G401 (cell line): Measurements from ENCODE around the gene C15orf39. TPM values are rescaled to one million over a fixed set of nuclear protein-coding genes. Genes with fewer than 3 reads are reported as not detected.
"Not testable (repeated sequence)": the region's sequence is repeated elsewhere in the genome, so short reads cannot be mapped to it uniquely, and the experiment has no call there.

ENCODE experiments used
- DNase-seq: peaks from one replicate; pipeline ENCODE4 v3.0.0-alpha.2; 2015; ENCODE audit warnings: low spot score
- in situ Hi-C: cut with HindIII; loops from 2 replicates; pipeline ENCODE4 v1.10.0; 2016; ENCODE audit warnings: low sequenced_read_pairs, mixed read lengths
- total RNA-seq: library from RNA; depleted of rRNA; stranded (reverse); fragments of >200 nt; shearing (Covaris generic); gene quantifications from 2 replicates; pipeline ENCODE4 v1.2.3, GENCODE V29; 2014

The C15orf39 gene
- total RNA-seq, 1 experiment from 2014 or later: 11.3 TPM

DNA sequence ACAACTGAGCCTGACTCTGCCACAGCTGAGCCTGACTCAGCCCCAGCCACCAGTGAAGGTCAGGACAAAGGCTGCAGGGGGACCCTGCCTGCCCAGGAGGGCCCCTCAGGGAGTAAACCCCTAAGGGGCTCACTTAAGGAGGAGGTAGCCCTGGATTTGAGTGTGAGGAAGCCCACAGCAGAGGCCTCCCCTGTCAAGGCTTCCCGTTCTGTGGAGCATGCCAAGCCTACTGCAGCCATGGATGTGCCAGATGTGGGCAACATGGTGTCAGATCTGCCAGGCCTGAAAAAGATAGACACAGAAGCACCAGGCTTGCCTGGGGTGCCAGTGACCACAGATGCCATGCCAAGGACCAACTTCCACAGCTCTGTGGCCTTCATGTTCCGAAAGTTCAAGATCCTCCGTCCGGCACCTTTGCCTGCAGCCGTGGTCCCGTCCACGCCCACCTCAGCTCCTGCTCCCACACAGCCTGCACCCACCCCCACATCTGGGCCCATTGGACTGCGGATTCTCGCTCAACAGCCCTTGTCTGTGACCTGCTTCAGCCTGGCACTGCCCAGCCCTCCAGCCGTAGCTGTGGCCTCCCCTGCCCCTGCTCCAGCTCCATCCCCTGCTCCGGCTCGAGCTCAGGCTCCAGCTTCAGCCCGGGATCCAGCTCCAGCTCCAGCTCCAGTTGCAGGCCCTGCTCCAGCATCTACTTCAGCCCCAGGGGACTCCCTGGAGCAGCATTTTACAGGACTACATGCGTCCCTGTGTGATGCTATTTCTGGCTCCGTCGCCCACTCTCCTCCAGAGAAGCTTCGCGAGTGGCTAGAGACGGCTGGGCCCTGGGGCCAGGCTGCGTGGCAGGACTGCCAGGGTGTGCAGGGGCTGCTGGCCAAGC is 6.2 kb downstream of the C15orf39 start:
- DNase-seq: no peak
- in situ Hi-C loops: no loop called here

DNA sequence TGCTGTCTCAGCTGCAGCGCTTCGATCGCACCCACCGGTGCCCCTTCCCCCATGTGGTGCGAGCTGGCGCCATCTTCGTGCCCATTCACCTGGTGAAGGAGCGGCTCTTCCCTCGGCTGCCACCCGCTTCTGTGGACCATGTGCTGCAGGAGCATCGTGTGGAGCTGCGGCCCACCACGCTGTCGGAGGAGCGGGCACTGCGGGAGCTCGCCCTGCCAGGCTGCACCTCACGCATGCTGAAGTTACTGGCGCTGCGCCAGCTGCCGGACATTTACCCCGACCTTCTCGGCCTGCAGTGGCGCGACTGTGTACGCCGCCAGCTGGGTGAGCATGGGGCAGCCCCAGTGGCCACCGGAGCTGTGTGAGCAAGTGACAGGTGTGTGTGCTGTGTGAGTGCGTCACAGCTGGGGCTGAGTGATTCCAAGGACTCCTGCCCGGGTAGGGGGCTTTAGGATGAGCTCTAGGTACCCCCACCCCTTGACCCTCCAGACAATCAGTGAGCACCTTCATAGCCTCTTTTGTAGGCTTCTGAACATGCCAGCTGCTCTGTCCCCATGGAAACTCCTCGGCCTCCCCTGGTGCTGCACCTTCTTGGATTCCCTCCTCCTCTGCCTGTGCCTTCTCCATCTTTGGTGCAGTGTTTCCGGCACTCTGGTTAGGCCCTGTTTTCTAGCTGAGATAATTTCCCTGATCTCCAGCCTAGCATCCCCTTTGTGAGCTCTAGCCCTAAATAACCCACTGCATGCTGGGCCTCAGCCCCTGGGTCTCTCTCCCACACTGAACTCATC is 7.0 kb downstream of the C15orf39 start:
- no peak for DNase-seq
- in situ Hi-C loops: no loop called here

DNA sequence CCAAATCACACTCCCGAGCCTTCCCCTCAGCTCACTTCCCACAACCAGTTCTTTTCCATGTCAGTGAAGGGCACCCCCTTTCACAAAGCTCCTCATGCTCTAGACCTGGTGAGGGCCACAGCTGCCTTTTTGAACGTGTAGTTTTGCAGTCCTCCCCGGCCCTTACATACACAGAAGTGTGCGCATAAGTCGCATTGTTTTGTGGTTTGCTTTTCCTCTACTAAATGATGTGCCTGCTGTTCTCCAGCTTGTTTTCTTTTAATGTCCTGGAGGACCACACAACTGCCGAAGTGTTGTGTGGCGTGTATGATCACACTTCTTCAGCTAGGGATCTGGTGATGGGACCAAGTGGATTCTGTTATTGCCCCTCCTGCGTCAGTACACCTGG is 7.6 kb downstream of the C15orf39 start:
- in situ Hi-C loops: no loop called here
- DNase-seq: no peak

DNA sequence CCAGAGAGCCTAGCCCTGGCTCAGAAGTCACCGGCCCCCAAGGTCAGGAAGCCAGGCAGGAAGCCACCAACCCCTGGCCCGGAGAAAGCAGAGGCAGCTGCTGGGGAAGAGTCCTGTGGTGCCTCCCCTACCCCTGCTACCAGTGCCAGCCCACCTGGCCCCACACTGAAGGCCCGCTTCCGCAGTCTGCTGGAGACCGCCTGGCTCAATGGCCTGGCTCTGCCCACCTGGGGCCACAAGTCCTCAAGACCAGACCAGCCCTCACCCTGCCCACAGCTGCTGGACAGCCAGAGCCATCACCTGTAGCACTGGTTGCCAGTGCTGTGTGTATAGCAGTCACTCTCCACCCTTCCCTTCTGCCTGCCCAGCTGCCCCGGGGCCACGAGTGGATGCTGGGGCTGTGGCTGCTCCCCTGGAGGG is 9.1 kb downstream of the C15orf39 start:
- DNase-seq: no peak
- in situ Hi-C loops: no loop called here

DNA sequence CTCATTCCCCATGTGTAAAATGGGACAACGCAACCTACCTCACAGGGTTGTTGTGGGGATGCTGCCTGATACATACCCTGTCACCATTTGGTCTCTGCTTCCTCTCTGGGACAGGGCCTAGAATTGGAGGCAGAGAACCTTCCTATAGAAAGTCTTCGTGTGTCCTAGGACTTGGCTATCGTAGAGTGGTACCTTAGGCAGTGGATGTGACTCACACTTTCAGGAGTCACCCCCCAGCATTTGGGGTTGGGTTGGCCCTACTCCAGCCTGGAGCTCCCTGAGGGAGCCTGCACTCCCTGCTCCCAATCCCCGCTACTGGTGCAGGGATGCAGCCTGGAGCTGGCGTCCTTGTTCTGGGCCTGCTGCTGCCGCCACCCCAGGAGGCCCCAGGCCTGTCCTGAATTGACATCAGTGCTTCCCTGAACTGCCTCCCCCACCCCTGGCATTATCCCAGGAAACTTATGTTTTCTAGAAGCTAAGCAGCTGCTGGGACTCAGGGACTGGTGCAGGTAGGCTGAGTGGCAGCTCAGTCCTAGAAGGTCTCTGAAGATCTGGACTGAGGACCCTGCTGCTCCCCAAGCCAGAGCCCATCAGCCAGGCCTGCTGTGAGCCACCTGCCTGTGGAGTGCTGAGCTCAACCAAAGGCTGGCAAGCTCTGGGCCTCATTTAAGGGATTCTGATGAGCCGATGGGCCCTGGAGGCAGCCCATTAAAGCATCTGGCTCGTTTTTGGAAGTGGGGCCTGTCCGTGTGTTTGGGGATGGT is 9.9 kb downstream of the C15orf39 start:
- in situ Hi-C loops: no loop called here
- peak; percentile 62 for DNase-seq

DNA sequence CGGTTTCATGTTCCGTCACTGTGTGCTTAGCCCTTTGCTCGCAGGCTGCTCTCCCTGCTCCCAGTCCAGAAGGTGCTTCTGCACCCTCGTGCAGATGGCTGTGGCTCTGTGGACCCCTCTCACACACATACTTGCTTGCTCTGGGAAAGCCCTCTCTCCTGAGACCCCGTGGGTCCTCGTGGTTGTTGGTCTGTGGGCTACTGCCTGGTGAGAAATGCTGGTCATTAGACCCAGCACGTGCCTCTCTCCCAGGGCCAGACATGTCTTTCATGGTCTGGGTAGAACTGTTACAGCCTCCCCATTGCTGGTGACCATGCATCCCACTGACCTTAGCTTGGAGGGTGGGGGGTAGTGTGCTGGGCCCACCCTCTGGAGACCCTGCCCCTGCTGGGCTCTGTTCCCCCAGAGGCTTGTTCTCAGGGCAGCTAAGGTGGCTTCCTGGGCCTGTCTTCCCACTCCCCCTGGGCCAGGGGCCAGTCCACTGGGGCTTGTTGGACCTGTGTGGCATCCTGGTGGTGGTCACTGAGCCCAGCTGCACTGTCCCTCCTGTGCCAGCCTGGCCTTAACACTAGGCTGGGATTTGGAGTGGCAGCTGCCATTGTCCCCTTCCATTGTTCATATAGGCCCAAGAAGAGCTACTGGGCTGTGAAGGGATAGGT is 10.6 kb downstream of the C15orf39 start:
- in situ Hi-C loops: no loop called here
- DNase-seq: no peak

DNA sequence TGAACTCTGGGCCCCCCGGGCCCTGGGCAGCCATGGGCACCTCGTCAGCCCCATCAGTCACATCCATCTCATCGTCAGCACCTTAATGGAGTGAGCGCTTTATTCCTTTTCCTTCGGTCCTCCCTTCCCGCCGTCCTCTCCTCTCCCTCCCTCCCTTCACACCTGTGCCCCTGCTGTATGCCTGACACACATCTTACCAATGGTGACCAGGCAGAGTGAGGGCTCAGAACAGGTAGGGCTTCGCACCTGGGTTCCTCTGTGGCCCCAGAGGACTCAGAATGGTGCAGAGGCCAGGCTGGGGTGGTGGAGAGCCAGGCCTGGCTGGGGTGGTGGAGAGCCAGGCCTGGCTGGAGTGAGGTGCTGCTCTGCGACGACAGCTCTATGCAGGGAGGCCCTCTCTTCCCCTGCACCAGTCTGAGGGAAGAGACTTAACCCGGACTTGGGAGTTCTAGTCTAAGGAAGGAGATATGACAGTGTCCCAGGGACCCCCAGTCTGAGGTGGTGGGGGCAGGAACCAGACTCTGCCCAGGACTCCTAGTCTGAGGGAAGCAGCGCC is 11.6 kb downstream of the C15orf39 start:
- in situ Hi-C loops: no loop called here

DNA sequence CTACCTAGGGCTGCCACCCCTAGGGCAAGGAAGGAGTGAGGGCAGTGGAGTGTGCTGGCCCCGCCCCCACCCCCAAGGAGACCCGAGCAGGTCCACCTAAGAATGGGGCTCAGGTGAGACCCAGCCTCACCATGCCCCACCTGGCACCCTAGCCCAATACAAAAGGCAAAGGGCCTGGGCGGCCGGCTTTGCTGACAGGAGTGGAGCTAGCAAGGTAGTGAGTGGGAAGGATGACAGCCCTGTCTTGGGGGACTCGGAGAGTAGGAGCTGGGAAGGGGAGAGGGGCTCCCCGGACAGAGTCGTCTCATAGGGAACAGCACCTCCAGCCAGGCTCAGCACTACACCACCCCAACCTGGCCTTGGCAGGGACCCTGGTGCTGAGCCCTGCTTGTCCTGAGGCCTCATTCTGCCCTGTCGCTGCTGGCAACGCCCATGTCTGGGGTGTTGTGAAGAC is 12.1 kb downstream of the C15orf39 start:
- in situ Hi-C loops: no loop called here
- no peak for DNase-seq

More for the DNA sequence above, 11.6 kb downstream of the C15orf39 start:
- DNase-seq: no peak

DNA sequence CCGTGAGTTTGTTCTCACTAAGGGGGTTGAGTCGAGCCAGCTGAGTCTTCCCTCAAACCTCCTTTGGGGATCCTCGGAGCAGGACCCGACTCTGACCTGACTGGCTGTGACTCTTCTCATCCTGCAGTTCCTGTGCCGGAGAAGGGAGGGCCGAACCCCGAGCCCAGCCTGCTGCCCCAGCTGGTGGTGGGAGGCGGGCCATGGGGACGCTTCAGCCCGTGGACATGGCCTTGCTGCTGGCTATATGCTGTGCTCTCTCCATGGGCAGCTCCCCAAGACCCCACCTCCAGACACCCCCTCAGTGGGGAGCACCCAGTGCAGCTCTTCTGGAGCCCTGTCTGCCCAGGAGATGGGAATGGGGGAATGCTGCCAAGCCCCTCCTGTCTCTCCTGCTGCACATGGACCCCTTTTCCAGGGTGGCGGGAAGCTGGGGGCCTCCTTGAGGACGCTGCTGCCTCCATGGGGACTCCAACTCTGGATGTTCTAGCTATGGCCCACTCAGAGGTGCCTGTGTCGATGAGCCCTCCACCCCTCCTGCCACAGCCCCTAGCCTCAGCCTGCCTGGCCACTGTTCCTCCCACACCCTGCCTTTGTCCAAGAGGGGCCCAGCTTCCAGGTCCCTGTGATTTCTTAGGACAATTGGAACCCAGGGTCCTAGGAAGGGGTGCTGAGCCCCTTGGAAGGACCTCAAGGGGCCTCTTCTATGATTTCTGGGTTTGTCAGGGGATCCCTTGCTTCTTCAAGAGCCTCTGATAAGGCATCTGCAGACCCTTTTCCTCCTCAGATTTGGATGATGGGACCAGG is 12.8 kb downstream of the C15orf39 start:
- in situ Hi-C loops: no loop called here
- DNase-seq: no peak

DNA sequence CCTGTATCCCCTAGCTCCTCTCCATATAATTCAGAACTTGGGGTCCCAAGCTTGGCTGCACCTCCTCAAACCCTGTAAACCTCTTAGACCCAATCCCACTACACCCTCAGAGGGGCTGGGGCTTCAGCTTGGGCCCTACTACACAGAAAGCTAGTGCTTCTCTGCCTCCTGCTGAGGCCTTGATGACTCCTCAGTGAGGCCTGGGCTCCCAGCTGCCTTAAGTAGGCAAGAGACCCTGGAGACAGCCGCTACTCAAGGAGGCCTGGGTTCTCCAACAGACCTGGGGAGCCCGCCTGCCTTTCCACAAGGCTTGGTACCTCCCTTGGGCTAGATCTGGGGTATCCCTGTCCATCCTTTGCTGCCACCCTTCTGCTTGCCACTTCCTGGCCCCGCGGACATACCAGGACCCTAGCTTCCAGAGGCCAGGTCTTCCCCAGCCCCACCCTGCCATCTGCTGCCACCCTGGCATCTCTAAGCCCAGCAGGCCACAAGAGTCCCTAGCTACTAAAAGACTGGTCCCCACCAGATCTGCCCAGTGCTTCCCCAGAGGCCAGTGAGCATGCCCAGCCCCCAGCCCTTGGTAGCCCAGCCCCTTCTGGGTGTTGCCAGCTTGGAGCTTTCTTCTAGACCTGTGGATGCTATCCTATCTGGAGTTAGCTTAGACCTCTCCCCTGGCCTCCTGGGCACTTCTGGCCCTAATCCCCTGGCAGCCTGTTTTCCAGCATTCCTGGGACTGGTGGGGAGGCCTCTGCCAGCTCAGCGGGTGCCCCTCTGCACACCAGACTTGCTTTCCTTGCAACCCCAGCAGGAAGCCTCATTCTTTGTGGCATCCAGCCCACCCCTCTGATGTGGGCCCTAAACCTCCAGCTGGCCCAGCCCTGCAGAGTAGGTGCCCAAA is 13.7 kb downstream of the C15orf39 start:
- in situ Hi-C loops: no loop called here
- no peak for DNase-seq

DNA sequence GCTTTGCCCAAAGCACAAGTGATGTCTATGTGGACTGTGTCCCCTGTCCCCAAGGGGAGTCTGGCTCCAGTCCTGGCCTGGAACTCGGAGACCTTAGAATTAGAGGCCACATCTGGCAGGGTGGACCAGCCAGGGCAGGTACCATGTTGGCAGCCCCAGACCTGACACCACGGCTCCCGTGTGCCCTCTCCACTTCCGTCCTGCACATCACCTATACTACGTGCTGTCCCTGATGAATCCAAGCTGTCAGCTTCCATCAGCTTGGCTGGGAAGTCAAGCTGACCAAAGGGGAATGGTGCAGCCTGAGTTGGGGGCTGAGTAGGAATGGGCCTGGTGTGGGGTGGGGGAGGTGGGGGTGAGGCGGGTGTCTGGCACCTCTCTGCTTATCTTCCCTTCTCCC is 15.3 kb downstream of the C15orf39 start:
- no peak for DNase-seq
- in situ Hi-C loops: no loop called here

DNA sequence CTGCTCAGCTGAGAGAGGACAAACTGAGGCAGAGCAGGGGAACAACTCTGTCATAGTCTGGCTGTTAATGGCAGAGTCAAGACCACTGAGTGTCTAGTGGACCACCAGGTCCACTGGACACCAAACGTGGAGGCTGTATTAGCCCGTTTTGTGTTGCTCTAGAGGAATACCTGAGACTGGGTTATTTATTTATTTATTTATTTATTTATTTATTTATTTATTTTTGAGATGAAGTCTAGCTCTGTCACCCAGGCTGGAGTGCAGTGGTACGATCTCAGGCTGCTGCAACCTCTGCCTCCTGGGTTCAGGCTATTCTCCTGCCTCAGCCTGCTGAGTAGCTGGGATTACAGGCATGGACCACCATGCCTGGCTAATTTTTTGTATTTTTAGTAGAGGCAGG is 15.9 kb downstream of the C15orf39 start:
- in situ Hi-C loops, DNase-seq: not testable (repeated sequence)

DNA sequence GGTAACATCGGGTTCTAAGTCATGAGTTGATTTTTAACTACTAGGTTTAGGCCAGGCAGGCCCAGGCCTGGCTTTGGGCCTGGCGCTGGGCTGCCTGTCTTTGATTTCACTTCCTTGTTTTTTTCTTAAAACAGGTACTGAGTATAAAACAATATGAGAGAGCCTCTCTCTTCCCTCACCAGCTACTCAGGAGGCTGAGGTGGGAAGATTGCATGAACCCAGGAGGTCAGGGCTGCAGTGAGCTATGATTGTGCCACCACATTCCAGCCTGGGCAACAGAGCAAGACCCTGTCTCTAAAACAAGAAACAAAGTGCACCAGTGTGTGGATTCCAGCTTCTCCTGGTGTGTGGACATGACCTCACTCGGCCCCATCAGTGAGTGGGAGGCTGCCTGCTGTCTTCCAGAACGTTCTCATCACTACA is 17.8 kb downstream of the C15orf39 start:
- in situ Hi-C loops, DNase-seq: not testable (repeated sequence)

DNA sequence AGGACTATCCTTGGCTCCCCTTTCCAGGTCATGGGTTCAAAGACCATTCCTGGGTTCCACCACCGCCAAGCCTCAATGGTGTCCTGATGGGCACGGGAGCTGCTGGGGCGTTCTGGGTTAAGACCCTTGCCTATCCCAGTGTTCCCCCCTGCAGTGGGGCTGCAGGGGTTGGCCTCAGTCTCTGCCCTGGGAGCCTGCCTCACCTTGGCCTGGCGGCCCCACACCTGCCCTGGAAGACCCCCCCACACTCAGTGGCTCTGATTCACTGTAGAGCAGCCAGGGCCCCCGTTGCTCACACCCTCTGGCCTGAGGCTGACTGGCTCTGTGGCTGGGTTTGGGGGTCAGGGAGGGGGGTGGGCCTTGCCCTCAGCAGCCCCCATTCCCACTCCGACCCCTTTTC is 22.0 kb downstream of the C15orf39 start:
- in situ Hi-C loops: no loop called here
- DNase-seq: no peak

DNA sequence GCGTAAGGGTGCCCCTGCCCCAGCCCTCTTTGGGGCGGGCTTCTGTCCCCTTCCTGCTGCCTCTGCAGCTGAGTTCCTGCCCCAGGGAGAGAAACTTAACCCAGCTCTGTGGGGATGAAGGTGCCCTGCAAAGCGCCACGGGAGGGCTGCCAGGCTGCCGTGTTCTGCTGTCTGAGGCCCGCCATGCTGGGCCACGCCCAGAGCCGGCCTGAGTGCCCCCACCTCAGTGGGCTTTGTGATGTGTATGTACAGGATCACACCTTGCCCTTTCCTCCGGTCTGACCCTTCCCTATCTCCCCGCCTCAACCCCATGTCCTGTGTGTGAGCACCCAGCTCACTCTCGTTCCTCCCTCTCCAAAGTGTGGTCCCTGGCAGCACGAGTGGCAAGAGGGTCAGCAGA is 22.6 kb downstream of the C15orf39 start:
- DNase-seq: no peak
- in situ Hi-C loops: no loop called here

DNA sequence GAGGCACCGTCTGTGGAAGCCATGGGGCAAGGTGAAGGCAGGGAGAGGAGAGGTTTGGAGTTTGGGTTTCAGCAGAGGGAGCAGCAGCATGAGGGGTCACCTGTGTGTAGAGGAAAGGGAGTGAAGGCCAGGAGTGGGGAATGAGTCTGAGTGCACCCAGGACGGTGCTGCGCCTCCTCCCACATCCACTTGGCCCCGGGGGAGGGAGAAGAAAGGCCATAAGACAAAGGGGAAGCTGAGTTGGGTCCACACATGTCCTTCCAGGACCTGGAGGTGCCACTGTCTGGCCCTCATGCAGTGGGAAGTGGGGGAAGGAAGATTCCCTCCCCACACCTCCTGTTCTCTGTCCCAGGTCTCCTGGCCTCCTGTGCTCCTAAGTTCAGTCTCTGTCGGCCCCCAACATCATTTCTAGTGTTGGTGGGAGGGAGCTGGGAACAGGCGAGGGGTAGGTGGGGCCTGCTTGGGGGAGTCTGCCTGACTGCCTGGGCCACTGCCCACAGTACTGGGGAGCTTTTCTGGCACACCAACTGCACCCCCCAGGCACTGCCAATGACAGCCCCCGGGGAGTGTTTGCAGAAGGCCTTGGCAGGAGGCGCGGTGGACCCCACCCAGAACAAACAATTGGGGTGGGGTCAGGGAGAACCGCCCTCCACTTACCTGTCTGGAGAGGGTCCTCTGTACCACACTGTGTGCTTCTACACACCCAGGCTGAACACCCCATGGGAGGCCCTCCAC is 23.6 kb downstream of the C15orf39 start:
- DNase-seq, in situ Hi-C loops: not testable (repeated sequence)
